Activated CD8-positive, alpha-beta memory T cell treated with anti-CD3 and anti-CD28 coated beads, Interleukin-2, amount 50 U/mL, for 48 hours (primary cell): ENCODE data around the gene PCDHGA4.

Source experiments
- DNase-seq: peaks from one replicate; pipeline ENCODE4 v3.0.0-alpha.2; 2020

PCDHGA4 gene

DNA sequence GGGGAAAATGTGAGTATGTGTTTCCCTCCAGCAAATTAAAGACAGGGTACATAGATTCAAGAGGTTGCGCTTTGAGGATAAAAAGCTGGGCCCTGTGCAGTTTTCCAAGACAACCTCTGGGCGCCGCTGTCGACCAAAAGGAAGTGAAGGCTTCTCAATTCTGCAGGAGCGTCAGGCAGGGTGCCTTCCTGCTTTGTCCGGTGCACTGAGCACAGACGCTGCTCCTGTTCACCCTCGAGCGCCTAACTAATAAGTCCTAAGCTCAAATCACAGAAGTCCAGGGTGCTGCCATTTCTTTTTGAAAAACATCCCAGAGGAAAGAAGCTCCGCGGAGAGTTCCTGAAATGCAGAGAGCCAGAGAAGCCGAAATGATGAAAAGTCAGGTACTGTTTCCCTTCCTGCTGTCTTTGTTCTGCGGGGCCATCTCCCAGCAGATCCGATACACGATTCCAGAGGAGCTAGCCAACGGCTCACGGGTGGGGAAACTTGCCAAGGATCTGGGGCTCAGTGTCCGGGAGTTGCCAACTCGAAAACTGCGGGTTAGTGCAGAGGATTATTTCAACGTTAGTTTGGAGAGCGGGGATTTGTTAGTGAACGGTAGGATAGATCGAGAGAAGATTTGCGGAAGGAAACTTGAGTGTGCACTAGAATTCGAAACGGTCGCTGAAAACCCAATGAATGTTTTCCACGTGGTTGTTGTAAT is 4.8 kb upstream of the PCDHGA4 start, which contains the start of gene PCDHGB1:
TSS of gene PCDHGB1 (plus strand) at position 183 of the 703 bp plus-strand sequence. CDS start at position 345, 162 bp downstream.
- DNase-seq = no peak

- no peak for DNase-seq
These were observed 3.2 kb upstream of the PCDHGA4 start for GRCh38 chr5:141351591-141351990.

- no peak for DNase-seq
These were observed 820 bp downstream of the PCDHGA4 start for GRCh38 chr5:141355641-141356040.

DNA sequence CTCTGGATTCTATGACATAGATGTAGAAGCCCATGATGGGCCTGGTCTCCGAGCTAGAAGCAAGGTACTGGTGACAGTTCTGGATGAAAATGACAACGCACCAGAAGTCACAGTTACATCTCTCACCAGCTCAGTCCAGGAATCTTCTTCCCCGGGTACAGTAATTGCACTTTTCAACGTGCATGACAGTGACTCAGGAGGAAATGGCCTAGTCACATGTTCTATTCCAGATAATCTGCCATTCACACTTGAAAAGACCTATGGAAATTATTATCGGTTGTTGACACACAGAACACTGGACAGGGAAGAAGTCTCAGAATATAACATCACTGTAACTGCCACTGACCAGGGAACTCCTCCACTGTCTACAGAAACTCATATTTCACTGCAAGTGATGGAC is 1.3 kb downstream of the PCDHGA4 start:
- no peak for DNase-seq

- DNase-seq = no peak
These were observed 2.1 kb downstream of the PCDHGA4 start for GRCh38 chr5:141356950-141357349.

- DNase-seq = no peak
These were observed 5.1 kb downstream of the PCDHGA4 start, which contains the start of gene PCDHGB2 for GRCh38 chr5:141359790-141360426. TSS of gene PCDHGB2 (plus strand) at chr5:141359994. CDS start at chr5:141360136, 142 bp downstream.

DNA sequence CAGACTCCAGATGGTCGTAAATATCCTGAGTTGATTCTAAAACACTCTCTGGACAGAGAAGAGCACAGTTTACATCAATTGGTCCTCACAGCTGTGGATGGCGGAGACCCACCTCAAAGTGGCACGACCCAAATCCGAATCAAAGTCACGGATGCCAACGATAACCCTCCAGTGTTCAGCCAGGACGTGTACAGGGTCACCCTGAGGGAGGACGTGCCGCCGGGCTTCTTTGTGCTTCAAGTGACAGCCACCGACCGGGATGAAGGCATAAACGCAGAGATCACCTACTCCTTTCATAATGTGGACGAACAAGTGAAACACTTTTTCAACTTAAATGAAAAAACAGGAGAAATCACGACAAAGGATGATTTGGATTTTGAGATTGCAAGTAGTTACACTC is 5.9 kb downstream of the PCDHGA4 start:
- DNase-seq = no peak

DNA sequence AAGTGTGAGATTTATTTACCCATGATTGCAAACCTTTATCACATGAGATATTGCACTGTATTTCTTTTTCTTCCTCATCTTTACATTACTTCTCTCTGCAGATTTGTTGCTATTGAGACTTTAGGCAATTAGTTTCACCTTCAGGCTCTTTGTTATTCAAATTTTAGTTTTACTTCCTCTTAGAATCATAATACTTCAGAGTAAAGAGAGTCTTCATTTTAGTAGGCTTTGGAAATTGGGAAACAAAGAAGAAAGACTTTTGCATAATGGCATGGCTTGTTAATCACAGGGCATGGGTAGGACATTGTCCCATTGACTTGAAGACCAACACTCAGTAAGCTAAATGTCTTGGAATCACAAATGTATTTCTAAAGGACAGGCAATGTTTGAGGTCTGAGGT is 7.9 kb downstream of the PCDHGA4 start:
- DNase-seq = no peak

GRCh38 chr5:141363952-141364660 is 9.3 kb downstream of the PCDHGA4 start, which contains the start of gene PCDHGA5:
TSS of gene PCDHGA5 (plus strand) at chr5:141364162. CDS start at chr5:141364331, 169 bp downstream.
- no peak for DNase-seq

DNA sequence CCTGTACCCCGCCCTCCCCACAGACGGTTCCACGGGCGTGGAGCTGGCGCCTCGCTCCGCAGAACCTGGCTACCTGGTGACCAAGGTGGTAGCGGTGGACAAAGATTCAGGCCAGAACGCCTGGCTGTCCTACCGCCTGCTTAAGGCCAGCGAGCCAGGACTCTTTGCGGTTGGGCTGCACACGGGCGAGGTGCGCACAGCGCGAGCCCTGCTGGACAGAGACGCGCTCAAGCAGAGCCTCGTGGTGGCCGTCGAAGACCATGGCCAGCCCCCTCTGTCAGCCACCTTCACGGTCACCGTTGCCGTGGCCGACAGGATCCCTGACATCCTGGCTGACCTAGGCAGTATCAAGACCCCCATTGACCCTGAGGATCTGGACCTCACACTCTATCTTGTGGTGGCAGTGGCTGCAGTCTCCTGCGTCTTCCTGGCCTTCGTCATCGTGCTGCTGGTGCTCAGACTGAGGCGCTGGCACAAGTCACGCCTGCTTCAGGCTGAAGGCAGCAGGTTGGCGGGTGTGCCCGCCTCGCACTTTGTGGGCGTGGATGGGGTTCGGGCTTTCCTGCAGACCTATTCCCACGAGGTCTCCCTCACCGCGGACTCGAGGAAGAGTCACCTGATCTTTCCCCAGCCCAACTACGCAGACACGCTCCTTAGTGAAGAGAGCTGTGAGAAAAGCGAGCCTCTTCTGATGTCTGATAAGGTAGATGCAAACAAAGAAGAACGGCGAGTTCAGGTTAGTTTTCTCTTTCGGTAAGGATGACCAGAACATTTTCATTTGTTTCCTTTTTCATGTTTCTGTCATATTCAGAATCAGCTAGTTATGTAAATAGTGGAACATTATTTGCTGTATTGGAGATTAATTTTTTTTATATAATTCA is 11.4 kb downstream of the PCDHGA4 start:
- DNase-seq = no peak

- no peak for DNase-seq
These were observed 15.4 kb downstream of the PCDHGA4 start, which contains the start of gene PCDHGB3 for GRCh38 chr5:141369994-141370848. TSS of gene PCDHGB3 (plus strand) at chr5:141370242. CDS start at chr5:141370395, 153 bp downstream.

- no peak for DNase-seq
These were observed 17.0 kb downstream of the PCDHGA4 start for GRCh38 chr5:141371572-141372475.

GRCh38 chr5:141373673-141374317 is 19.0 kb downstream of the PCDHGA4 start, which contains the start of gene PCDHGA6:
TSS of gene PCDHGA6 (plus strand) at chr5:141373891. CDS start at chr5:141374084, 193 bp downstream.
- DNase-seq = no peak

- no peak for DNase-seq
These were observed 19.8 kb downstream of the PCDHGA4 start for GRCh38 chr5:141374627-141375026.

GRCh38 chr5:141375444-141376155 is 20.8 kb downstream of the PCDHGA4 start:
- DNase-seq = peak; percentile 52

DNA sequence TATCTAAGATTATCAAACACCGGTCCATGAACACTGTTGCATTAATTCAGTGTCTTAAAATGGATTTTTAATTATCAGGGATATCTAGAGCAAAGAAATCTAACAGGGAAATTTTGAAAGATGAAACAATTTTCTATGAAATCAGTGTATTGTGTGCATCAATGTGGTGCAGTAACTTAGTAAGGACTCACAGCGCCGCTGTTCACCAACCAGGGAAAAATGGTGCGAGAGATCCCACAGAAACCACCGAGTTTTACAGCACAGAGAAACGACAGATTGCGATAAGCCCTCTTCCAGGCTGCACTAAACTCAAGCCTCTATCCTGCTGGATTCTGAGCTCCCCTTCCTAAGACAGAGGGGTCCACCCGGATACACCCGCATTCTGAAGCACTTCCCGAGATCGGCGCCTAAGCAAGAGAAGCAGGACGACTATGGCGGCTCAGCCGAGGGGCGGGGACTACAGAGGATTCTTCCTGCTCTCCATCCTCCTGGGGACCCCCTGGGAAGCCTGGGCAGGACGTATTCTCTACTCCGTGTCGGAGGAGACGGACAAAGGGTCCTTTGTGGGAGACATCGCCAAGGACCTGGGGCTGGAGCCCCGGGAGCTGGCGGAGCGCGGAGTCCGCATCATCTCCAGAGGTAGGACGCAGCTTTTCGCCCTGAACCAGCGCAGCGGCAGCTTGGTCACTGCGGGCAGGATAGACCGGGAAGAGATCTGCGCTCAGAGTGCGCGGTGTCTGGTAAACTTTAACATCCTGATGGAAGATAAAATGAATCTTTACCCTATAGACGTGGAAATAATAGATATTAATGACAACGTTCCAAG is 27.9 kb downstream of the PCDHGA4 start, which contains the start of gene PCDHGA7:
TSS of gene PCDHGA7 (plus strand) at position 274 of the 826 bp plus-strand sequence. CDS start at position 432, 158 bp downstream.
- peak; percentile 32 for DNase-seq

DNA sequence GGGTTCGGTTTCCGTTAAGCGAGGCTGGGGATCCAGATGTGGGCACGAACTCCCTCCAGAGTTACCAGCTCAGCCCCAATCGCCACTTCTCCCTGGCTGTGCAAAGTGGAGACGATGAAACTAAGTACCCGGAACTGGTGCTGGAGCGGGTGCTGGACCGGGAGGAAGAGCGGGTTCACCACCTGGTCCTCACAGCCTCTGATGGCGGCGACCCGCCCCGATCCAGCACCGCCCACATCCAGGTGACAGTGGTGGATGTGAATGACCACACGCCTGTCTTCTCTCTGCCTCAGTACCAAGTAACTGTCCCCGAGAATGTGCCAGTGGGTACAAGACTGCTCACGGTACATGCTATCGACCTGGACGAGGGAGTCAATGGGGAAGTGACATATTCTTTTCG is 28.5 kb downstream of the PCDHGA4 start:
- peak; percentile 35 for DNase-seq
